HEK293 (cell line): ENCODE measurements around the gene MAML3.

Experiments used
- CTCF ChIP-seq: fragments of 450-650 bp; formaldehyde crosslinking; IDR thresholded peaks from 2 replicates; pipeline ENCODE4 v1.5.1; 2016; ENCODE audit warnings: missing biosample characterization, missing genetic modification characterization
- GLI4 ChIP-seq: fragments of 450-650 bp; formaldehyde crosslinking; IDR thresholded peaks from 2 replicates; pipeline ENCODE4 v1.5.1; 2016; ENCODE audit warnings: missing biosample characterization, missing genetic modification characterization
- HOXC10 ChIP-seq: sonication (generic); formaldehyde crosslinking; IDR thresholded peaks from 2 replicates; pipeline ENCODE4 v1.8.1; 2023; ENCODE audit warnings: mild to moderate bottlenecking, missing genetic modification reagents
- OVOL3 ChIP-seq: fragments of 450-650 bp; formaldehyde crosslinking; IDR thresholded peaks from 2 replicates; pipeline ENCODE4 v1.5.1; 2016; ENCODE audit warnings: missing biosample characterization, missing genetic modification characterization
- PATZ1 ChIP-seq: fragments of 450-650 bp; formaldehyde crosslinking; IDR thresholded peaks from 2 replicates; pipeline ENCODE4 v1.5.1; 2016; ENCODE audit warnings: missing biosample characterization, missing genetic modification characterization
- TSHZ1 ChIP-seq: fragments of 450-650 bp; formaldehyde crosslinking; IDR thresholded peaks from 2 replicates; pipeline ENCODE4 v1.5.1; 2016; ENCODE audit warnings: missing biosample characterization, missing genetic modification characterization, borderline replicate concordance
- ZFP69B ChIP-seq: fragments of 450-650 bp; formaldehyde crosslinking; IDR thresholded peaks from 2 replicates; pipeline ENCODE4 v1.5.1; 2016; ENCODE audit warnings: missing biosample characterization, missing genetic modification characterization
- ZNF174 ChIP-seq: fragments of 450-650 bp; formaldehyde crosslinking; IDR thresholded peaks from 2 replicates; pipeline ENCODE4 v1.5.0; 2017; ENCODE audit warnings: missing biosample characterization, mild to moderate bottlenecking, missing genetic modification characterization
- ZNF654 ChIP-seq: fragments of 450-650 bp; formaldehyde crosslinking; IDR thresholded peaks from 2 replicates; pipeline ENCODE4 v1.5.1; 2016; ENCODE audit warnings: low read depth, missing biosample characterization, missing genetic modification characterization
- ZNF791 ChIP-seq: fragments of 450-650 bp; formaldehyde crosslinking; IDR thresholded peaks from 2 replicates; pipeline ENCODE4 v1.5.1; 2016; ENCODE audit warnings: missing biosample characterization, missing genetic modification characterization

GRCh38 chr4:140106289-140106844 lies 47.6 kb downstream of the MAML3 start:
- TF ChIP-seq OVOL3: no peak
- no peak for TF ChIP-seq CTCF (tag by site-specific recombination)
- no peak for TF ChIP-seq ZNF654 (tag by site-specific recombination)
- no peak for TF ChIP-seq ZNF174 (tag by site-specific recombination)
- no peak for TF ChIP-seq ZFP69B (tag by site-specific recombination)
- no peak for TF ChIP-seq HOXC10 (CRISPR knock-in tag)
- TF ChIP-seq ZNF791 (tag by site-specific recombination): no peak
- no peak for TF ChIP-seq TSHZ1 (tag by site-specific recombination)
- no peak for TF ChIP-seq GLI4
- TF ChIP-seq PATZ1 (tag by site-specific recombination): no peak
